ENCODE data around the gene PHLPP1.

GRCh38 chr18:62850619-62851306 is 135.4 kb downstream of the PHLPP1 start:
- TF ChIP-seq CTCF (IDR thresholded peaks at IDR 0.05 in 8 of 11, conservative IDR thresholded peaks at IDR 0.05 in 3 of 11): no peak
- TF ChIP-seq POLR2AphosphoS5 (IDR thresholded peaks at IDR 0.05): no peak
- no peak for TF ChIP-seq POLR2A (IDR thresholded peaks at IDR 0.05)

Measured in spleen (tissue), 7 donors.